Measurements from ENCODE around the gene S100A8. TPM values are rescaled to one million over a fixed set of nuclear protein-coding genes. Genes with fewer than 3 reads are reported as not detected.

The S100A8 gene
- total RNA-seq, 1 experiment from 2014 or later = not detected

DNA sequence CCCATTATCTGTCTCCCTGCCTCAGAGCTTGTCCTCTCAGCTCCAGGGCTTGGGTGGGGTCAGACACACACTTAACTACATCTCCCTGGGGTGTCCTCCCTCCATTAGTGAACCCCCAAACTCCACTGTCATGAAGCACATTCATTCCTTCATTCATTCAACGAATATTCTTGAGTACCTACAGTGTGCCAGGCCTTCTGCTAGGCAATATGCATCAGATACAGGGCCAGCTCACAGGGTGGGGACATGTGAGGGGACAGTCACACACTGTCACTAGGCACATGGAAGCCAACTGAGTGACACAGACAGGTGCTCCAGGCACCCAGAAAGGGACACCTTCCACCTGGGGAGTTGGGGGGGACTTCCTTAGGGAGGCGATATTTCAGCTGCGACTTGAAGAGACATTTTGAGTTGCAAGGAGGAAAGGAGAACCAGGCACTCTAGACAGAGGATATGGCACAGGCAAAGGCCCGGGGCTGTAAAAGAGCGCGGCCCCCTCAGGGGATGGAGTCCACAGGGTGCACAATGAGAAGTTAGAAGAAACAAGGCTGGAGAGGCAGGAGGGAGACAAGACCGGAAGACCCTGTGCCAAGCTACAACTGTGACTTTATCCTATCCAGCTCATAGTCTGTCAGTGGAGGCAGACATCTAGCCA, 8.7 kb upstream of the S100A8 start:
- CTCF ChIA-PET = interaction anchor here (1.3 kb wide), 1 partner anchor 96 kb away, joined by 4 read pairs; no protein-coding TSS in a partner anchor
- Histone ChIP-seq H3K27me3 (ENCODE audit: control insufficient read depth, insufficient read depth, low read length) (peaks cover 18% of the 10 kb centered on the region), H3K36me3 (ENCODE audit: control insufficient read depth, insufficient read depth, low read length) (no peaks in the 10 kb centered on the region), H3K27ac (ENCODE audit: low read length) (no peak overlapping the region), H3K4me1 (ENCODE audit: control insufficient read depth, insufficient read depth, low read length) (no peaks in the 10 kb centered on the region), H3K4me3 (ENCODE audit: low read depth in 2 of 2, low read length in 2 of 2) (no peak overlapping the region), H3K9me3 (ENCODE audit: control insufficient read depth, insufficient read depth, low read depth, low read length) (no peaks in the 10 kb centered on the region)
- BruUV-seq (replicated peaks) = no TSS peak
- DNase-seq (ENCODE audit: low read depth, low spot score) = no peak
- TF ChIP-seq, protein P1, sequence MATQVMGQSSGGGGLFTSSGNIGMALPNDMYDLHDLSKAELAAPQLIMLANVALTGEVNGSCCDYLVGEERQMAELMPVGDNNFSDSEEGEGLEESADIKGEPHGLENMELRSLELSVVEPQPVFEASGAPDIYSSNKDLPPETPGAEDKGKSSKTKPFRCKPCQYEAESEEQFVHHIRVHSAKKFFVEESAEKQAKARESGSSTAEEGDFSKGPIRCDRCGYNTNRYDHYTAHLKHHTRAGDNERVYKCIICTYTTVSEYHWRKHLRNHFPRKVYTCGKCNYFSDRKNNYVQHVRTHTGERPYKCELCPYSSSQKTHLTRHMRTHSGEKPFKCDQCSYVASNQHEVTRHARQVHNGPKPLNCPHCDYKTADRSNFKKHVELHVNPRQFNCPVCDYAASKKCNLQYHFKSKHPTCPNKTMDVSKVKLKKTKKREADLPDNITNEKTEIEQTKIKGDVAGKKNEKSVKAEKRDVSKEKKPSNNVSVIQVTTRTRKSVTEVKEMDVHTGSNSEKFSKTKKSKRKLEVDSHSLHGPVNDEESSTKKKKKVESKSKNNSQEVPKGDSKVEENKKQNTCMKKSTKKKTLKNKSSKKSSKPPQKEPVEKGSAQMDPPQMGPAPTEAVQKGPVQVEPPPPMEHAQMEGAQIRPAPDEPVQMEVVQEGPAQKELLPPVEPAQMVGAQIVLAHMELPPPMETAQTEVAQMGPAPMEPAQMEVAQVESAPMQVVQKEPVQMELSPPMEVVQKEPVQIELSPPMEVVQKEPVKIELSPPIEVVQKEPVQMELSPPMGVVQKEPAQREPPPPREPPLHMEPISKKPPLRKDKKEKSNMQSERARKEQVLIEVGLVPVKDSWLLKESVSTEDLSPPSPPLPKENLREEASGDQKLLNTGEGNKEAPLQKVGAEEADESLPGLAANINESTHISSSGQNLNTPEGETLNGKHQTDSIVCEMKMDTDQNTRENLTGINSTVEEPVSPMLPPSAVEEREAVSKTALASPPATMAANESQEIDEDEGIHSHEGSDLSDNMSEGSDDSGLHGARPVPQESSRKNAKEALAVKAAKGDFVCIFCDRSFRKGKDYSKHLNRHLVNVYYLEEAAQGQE (IDR thresholded peaks at IDR 0.05; ENCODE audit: insufficient read depth in 1 of 2, low read depth in 2 of 2, low read length in 1 of 2) = no peak
- TF ChIP-seq SIN3A (IDR thresholded peaks at IDR 0.05; ENCODE audit: borderline replicate concordance, insufficient read depth, low read depth, low read length) (no peak), POLR2AphosphoS5 (IDR thresholded peaks at IDR 0.05; ENCODE audit: low read depth, low read length) (no peak), CTCF (IDR thresholded peaks at IDR 0.05) (no peak), TCF7L2 (IDR thresholded peaks at IDR 0.05; ENCODE audit: low read depth, low read length) (no peak)
- intact Hi-C loops (cut with micrococcal nuclease; ENCODE audit: unreplicated experiment) = loop anchor here (10.0 kb wide), 1 partner anchor 95 kb away; no protein-coding TSS in a partner anchor
- in situ Hi-C loops (cut with HindIII; ENCODE audit: low pct_unique_long_range_greater_than_20kb, low sequenced_read_pairs) = no loop called here
- POLR2A ChIA-PET = no interaction called here
- ATAC-seq = no peak

GRCh38 chr1:153397924-153398651, 7.2 kb upstream of the S100A8 start:
- Histone ChIP-seq H3K27me3 (ENCODE audit: control insufficient read depth, insufficient read depth, low read length) (peaks cover 20% of the 10 kb centered on the region), H3K27ac (ENCODE audit: low read length) (no peak overlapping the region), H3K4me3 (ENCODE audit: low read depth in 2 of 2, low read length in 2 of 2) (no peak overlapping the region), H3K9me3 (ENCODE audit: control insufficient read depth, insufficient read depth, low read depth, low read length) (no peaks in the 10 kb centered on the region), H3K4me1 (ENCODE audit: control insufficient read depth, insufficient read depth, low read length) (no peaks in the 10 kb centered on the region), H3K36me3 (ENCODE audit: control insufficient read depth, insufficient read depth, low read length) (no peaks in the 10 kb centered on the region)
- CTCF ChIA-PET = no interaction called here
- intact Hi-C loops (cut with micrococcal nuclease; ENCODE audit: unreplicated experiment) (no loop called here), in situ Hi-C loops (cut with HindIII; ENCODE audit: low pct_unique_long_range_greater_than_20kb, low sequenced_read_pairs) (no loop called here)
- BruUV-seq (replicated peaks) = no TSS peak
- ATAC-seq = no peak
- POLR2A ChIA-PET = no interaction called here
- TF ChIP-seq, protein P1 (IDR thresholded peaks at IDR 0.05; ENCODE audit: insufficient read depth in 1 of 2, low read depth in 2 of 2, low read length in 1 of 2) = no peak
- TF ChIP-seq CTCF (IDR thresholded peaks at IDR 0.05) (no peak), TCF7L2 (IDR thresholded peaks at IDR 0.05; ENCODE audit: low read depth, low read length) (no peak), SIN3A (IDR thresholded peaks at IDR 0.05; ENCODE audit: borderline replicate concordance, insufficient read depth, low read depth, low read length) (no peak), POLR2AphosphoS5 (IDR thresholded peaks at IDR 0.05; ENCODE audit: low read depth, low read length) (no peak)
- no peak for DNase-seq (ENCODE audit: low read depth, low spot score)
